Measurements from ENCODE around the gene DNAH7. TPM values are rescaled to one million over a fixed set of nuclear protein-coding genes. Genes with fewer than 3 reads are reported as not detected.

DNAH7 gene
- total and polyA plus RNA-seq, 2 donors (not counting 3 experiments of a cell fraction or from before 2014, with no cell fraction given): 0.15 to 0.24 TPM

DNA sequence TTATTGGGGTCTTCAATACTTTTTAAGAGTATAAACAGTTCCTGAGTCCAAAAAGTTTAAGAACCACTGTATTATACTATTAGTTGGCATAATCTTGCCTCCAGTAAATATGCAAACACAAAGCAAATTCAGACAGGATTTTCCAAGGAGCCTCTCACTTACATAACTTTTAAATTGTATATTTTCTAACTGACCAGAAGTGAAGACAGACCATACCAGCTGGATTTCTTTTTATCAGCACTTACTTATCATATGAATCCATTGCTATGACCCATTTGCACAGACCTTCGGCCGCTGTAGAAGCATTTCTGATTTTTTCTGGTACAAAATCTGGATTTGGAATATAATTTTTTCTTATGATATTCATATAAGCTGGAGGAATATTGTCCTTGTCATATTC, 211.5 kb downstream of the DNAH7 start:
- TF ChIP-seq GATA2 (IDR thresholded peaks at IDR 0.05; ENCODE audit: insufficient read depth, insufficient read length, low read depth, low read length): no peak
- TF ChIP-seq JUN (IDR thresholded peaks at IDR 0.05; ENCODE audit: borderline replicate concordance, insufficient read depth, insufficient read length, low read depth): no peak
- no peak for TF ChIP-seq POLR2AphosphoS5 (IDR thresholded peaks at IDR 0.05; ENCODE audit: insufficient read depth, low read depth, low read length)
- no peak for TF ChIP-seq FOS (IDR thresholded peaks at IDR 0.05; ENCODE audit: borderline replicate concordance, insufficient read depth, low read length)
- no peak overlapping the region for H2AFZ ChIP-seq (ENCODE audit: low read depth, low read length)
- FAIRE-seq: no peak

DNA sequence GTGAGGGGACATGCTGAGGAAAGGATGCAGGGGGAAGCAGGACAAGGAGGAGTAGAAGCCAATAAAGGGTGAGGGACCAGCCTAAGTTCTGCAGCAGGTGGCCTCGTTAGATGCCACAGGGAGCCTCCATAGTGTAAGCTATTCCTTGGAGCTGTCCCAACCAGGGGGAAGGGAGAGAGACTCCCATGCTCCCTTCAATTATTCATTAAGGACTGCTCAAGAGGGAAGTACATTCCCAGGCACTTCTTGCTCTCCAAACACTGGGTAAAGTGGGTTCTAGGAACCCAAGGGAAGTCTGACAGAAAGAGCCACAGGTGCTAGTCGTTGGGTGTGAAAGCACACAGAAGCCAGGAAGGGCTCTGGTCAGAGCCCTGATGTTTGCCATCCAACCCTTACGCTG, 217.9 kb downstream of the DNAH7 start:
- Histone ChIP-seq H3K9me1 (replicated peaks; ENCODE audit: control insufficient read depth, extremely low read depth, insufficient read depth, low read length) (no peaks in the 10 kb centered on the region), H3K27me3 (ENCODE audit: control insufficient read depth in 2 of 2, insufficient read depth in 2 of 2, low read length in 2 of 2) (no peaks in the 10 kb centered on the region), H3K4me1 (ENCODE audit: control insufficient read depth, extremely low read depth, insufficient read depth, low read length) (no peaks in the 10 kb centered on the region), H4K20me1 (replicated peaks; ENCODE audit: control insufficient read depth, extremely low read depth, insufficient read depth, low read length) (no peaks in the 10 kb centered on the region), H3K4me2 (ENCODE audit: insufficient read depth, low read length) (no peak overlapping the region), H3K79me2 (ENCODE audit: control insufficient read depth, insufficient read depth, low read length) (no peaks in the 10 kb centered on the region), H3K27ac (ENCODE audit: insufficient read depth, low read depth, low read length) (no peak overlapping the region), H3K9ac (replicated peaks; ENCODE audit: extremely low read depth, insufficient read depth, low read length) (no peak overlapping the region), H3K9me3 (replicated peaks; ENCODE audit: control insufficient read depth, insufficient read depth, low read length) (no peaks in the 10 kb centered on the region), H3K4me3 (replicated peaks in 1 of 3; ENCODE audit: insufficient read depth in 1 of 3, low read depth in 1 of 3, low read length in 3 of 3) (no peak overlapping the region), H3K36me3 (ENCODE audit: control insufficient read depth in 2 of 2, extremely low read depth in 1 of 2, insufficient read depth in 2 of 2, low read length in 2 of 2) (no peaks in the 10 kb centered on the region), H2AFZ (ENCODE audit: low read depth, low read length) (no peak overlapping the region)
- CTCF ChIA-PET: interaction anchor here (2.5 kb wide), 1 partner anchor 12 kb away, joined by 6 read pairs; no protein-coding TSS in a partner anchor
- BruUV-seq (replicated peaks): no TSS peak
- POLR2A ChIA-PET: no interaction called here
- DNase-seq (ENCODE audit: low read depth, low spot score) (no peak), FAIRE-seq (no peak)
- TF ChIP-seq MYC (IDR thresholded peaks at IDR 0.05; ENCODE audit: low read depth, low read length) (no peak), EZH2 (IDR thresholded peaks at IDR 0.05; ENCODE audit: borderline replicate concordance, low read depth, low read length, severe bottlenecking) (no peak), FOS (IDR thresholded peaks at IDR 0.05; ENCODE audit: borderline replicate concordance, insufficient read depth, low read length) (no peak), GATA2 (IDR thresholded peaks at IDR 0.05; ENCODE audit: insufficient read depth, insufficient read length, low read depth, low read length) (no peak), POLR2A (IDR thresholded peaks at IDR 0.05; ENCODE audit: low read depth, low read length) (no peak), JUN (IDR thresholded peaks at IDR 0.05; ENCODE audit: borderline replicate concordance, insufficient read depth, insufficient read length, low read depth) (no peak), POLR2AphosphoS5 (IDR thresholded peaks at IDR 0.05; ENCODE audit: insufficient read depth, low read depth, low read length) (no peak)
- TF ChIP-seq, protein P1, sequence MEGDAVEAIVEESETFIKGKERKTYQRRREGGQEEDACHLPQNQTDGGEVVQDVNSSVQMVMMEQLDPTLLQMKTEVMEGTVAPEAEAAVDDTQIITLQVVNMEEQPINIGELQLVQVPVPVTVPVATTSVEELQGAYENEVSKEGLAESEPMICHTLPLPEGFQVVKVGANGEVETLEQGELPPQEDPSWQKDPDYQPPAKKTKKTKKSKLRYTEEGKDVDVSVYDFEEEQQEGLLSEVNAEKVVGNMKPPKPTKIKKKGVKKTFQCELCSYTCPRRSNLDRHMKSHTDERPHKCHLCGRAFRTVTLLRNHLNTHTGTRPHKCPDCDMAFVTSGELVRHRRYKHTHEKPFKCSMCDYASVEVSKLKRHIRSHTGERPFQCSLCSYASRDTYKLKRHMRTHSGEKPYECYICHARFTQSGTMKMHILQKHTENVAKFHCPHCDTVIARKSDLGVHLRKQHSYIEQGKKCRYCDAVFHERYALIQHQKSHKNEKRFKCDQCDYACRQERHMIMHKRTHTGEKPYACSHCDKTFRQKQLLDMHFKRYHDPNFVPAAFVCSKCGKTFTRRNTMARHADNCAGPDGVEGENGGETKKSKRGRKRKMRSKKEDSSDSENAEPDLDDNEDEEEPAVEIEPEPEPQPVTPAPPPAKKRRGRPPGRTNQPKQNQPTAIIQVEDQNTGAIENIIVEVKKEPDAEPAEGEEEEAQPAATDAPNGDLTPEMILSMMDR (IDR thresholded peaks at IDR 0.05; ENCODE audit: extremely low read depth in 1 of 2, insufficient read depth in 1 of 2, low read depth in 1 of 2, low read length in 2 of 2): no peak
- TF ChIP-seq, protein P2, sequence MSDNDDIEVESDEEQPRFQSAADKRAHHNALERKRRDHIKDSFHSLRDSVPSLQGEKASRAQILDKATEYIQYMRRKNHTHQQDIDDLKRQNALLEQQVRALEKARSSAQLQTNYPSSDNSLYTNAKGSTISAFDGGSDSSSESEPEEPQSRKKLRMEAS (IDR thresholded peaks at IDR 0.05; ENCODE audit: insufficient read depth, insufficient read length): no peak
- intact Hi-C loops (cut with micrococcal nuclease) (no loop called here), dilution Hi-C loops (cut with MboI; ENCODE audit: extremely low pct_ligation_motif_present, low sequenced_read_pairs) (no loop called here)

More for the DNA sequence above, 211.5 kb downstream of the DNAH7 start:
- intact Hi-C loops (cut with micrococcal nuclease) (no loop called here), dilution Hi-C loops (cut with MboI; ENCODE audit: extremely low pct_ligation_motif_present, low sequenced_read_pairs) (no loop called here)
- Histone ChIP-seq H3K27ac (ENCODE audit: insufficient read depth, low read depth, low read length) (no peak overlapping the region), H3K4me1 (ENCODE audit: control insufficient read depth, extremely low read depth, insufficient read depth, low read length) (no peaks in the 10 kb centered on the region), H3K9ac (replicated peaks; ENCODE audit: extremely low read depth, insufficient read depth, low read length) (no peak overlapping the region), H3K4me2 (ENCODE audit: insufficient read depth, low read length) (no peak overlapping the region), H3K36me3 (ENCODE audit: control insufficient read depth in 2 of 2, extremely low read depth in 1 of 2, insufficient read depth in 2 of 2, low read length in 2 of 2) (no peaks in the 10 kb centered on the region), H3K9me1 (replicated peaks; ENCODE audit: control insufficient read depth, extremely low read depth, insufficient read depth, low read length) (no peaks in the 10 kb centered on the region), H4K20me1 (replicated peaks; ENCODE audit: control insufficient read depth, extremely low read depth, insufficient read depth, low read length) (no peaks in the 10 kb centered on the region), H3K4me3 (replicated peaks in 1 of 3; ENCODE audit: insufficient read depth in 1 of 3, low read depth in 1 of 3, low read length in 3 of 3) (no peak overlapping the region), H3K9me3 (replicated peaks; ENCODE audit: control insufficient read depth, insufficient read depth, low read length) (no peaks in the 10 kb centered on the region), H3K27me3 (ENCODE audit: control insufficient read depth in 2 of 2, insufficient read depth in 2 of 2, low read length in 2 of 2) (no peaks in the 10 kb centered on the region), H3K79me2 (ENCODE audit: control insufficient read depth, insufficient read depth, low read length) (no peaks in the 10 kb centered on the region)
- ChIA-PET POLR2A (no interaction called here), CTCF (no interaction called here)
- DNase-seq (ENCODE audit: low read depth, low spot score): no peak
- no TSS peak for BruUV-seq (replicated peaks)
